Measurements from ENCODE around the gene E4F1. TPM values are rescaled to one million over a fixed set of nuclear protein-coding genes. Genes with fewer than 3 reads are reported as not detected.

The E4F1 gene
- total and polyA plus RNA-seq, 7 donors, result 11.1 to 22.9 (median 16.8) TPM

DNA sequence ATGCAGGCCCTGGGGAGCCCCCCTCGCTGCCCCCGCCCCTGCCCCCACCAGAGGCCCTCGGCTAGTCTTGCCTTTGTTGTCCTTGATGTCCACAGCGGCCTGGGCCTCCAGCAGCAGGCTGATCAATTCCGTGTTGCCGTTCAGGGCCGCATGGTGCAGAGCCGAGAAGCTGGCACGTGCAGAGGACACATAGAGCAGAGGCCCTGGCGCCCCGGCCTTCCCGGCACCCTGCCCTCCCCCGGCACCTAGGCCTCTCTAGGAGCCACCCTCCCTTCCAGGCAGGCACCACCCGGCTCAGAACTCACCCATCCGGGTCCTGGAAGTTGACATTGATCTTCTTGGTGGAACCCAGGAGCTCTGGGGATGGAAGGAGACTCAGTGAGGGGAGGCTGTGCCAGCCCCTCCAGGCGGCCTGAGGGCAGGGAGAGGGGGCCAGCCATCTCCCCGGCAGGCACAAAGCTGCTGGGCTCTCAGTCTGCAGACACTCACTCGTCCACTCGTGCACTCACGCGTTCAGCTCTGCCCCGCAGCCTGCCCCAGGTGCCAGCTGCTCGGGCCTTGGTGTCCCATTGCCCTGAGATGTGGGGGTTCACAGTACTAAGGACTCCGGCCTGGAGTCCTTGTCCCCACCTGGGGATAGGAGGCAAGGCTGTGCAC is 33.3 kb upstream of the E4F1 start:
- ATAC-seq, result no peak
- TF ChIP-seq, protein P1, sequence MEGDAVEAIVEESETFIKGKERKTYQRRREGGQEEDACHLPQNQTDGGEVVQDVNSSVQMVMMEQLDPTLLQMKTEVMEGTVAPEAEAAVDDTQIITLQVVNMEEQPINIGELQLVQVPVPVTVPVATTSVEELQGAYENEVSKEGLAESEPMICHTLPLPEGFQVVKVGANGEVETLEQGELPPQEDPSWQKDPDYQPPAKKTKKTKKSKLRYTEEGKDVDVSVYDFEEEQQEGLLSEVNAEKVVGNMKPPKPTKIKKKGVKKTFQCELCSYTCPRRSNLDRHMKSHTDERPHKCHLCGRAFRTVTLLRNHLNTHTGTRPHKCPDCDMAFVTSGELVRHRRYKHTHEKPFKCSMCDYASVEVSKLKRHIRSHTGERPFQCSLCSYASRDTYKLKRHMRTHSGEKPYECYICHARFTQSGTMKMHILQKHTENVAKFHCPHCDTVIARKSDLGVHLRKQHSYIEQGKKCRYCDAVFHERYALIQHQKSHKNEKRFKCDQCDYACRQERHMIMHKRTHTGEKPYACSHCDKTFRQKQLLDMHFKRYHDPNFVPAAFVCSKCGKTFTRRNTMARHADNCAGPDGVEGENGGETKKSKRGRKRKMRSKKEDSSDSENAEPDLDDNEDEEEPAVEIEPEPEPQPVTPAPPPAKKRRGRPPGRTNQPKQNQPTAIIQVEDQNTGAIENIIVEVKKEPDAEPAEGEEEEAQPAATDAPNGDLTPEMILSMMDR (IDR thresholded peaks at IDR 0.05), result no peak

GRCh38 chr16:2190659-2191445 is 32.5 kb upstream of the E4F1 start:
- H3K27me3 ChIP-seq (ENCODE audit: insufficient read depth in 3 of 3, low read length in 2 of 3), result peaks cover 0 to 22% (median 7%) of the 10 kb centered on the region in 3 donors
- H3K27ac ChIP-seq, result no peak overlapping the region
- no peaks in the 10 kb centered on the region for H3K9me3 ChIP-seq
- peaks cover 7% of the 10 kb centered on the region for H3K4me1 ChIP-seq
- intact Hi-C loops (cut with DNase I), result loop anchor here in 1 of 2 donors (5.0 kb wide), 1 partner anchor 311 kb away; no protein-coding TSS in a partner anchor
- TF ChIP-seq, protein P1 (IDR thresholded peaks at IDR 0.05), result no peak
- no peak overlapping the region for H3K4me3 ChIP-seq
- H3K36me3 ChIP-seq (ENCODE audit: insufficient read depth in 1 of 2, low read depth in 1 of 2), result no peaks in the 10 kb centered on the region
- ATAC-seq (no peak), DNase-seq (no peak)
- WGBS, 3 donors, result 71 to 74% (median 72%) methylated on average over 24 to 25 of the region's 25 CpGs

More for the DNA sequence above, 33.3 kb upstream of the E4F1 start:
- H3K4me3 ChIP-seq, result no peak overlapping the region
- intact Hi-C loops (cut with DNase I), result loop anchor here in 1 of 2 donors (5.0 kb wide), 1 partner anchor 312 kb away; no protein-coding TSS in a partner anchor
- WGBS, 3 donors, result 77 to 81% (median 79%) methylated on average over 24 of the region's 24 CpGs
- no peak overlapping the region for H3K27ac ChIP-seq
- H3K36me3 ChIP-seq (ENCODE audit: insufficient read depth in 1 of 2, low read depth in 1 of 2), result no peaks in the 10 kb centered on the region
- peaks cover under 1% of the 10 kb centered on the region for H3K4me1 ChIP-seq
- no peak for DNase-seq
- no peaks in the 10 kb centered on the region for H3K9me3 ChIP-seq
- H3K27me3 ChIP-seq (ENCODE audit: insufficient read depth in 3 of 3, low read length in 2 of 3), result peaks cover 0 to 14% (median 7%) of the 10 kb centered on the region in 3 donors

GRCh38 chr16:2191446-2191706 is 32.0 kb upstream of the E4F1 start:
- Histone ChIP-seq H3K9me3 (no peaks in the 10 kb centered on the region), H3K27me3 (ENCODE audit: insufficient read depth in 3 of 3, low read length in 2 of 3) (peaks cover 0 to 25% (median 7%) of the 10 kb centered on the region in 3 donors), H3K36me3 (ENCODE audit: insufficient read depth in 1 of 2, low read depth in 1 of 2) (no peaks in the 10 kb centered on the region), H3K4me1 (peaks cover 8% of the 10 kb centered on the region), H3K27ac (no peak overlapping the region), H3K4me3 (no peak overlapping the region)
- ATAC-seq (no peak), DNase-seq (no peak)
- WGBS, 3 donors, result 79 to 84% (median 81%) methylated on average over 11 of the region's 11 CpGs
- TF ChIP-seq, protein P1 (IDR thresholded peaks at IDR 0.05), result no peak
- intact Hi-C loops (cut with DNase I), result loop anchor here in 1 of 2 donors (5.0 kb wide), 1 partner anchor 311 kb away; no protein-coding TSS in a partner anchor

- Histone ChIP-seq H3K4me3 (no peak overlapping the region), H3K4me1 (peaks cover 8% of the 10 kb centered on the region), H3K36me3 (ENCODE audit: insufficient read depth in 1 of 2, low read depth in 1 of 2) (no peaks in the 10 kb centered on the region), H3K9me3 (no peaks in the 10 kb centered on the region), H3K27me3 (ENCODE audit: insufficient read depth in 3 of 3, low read length in 2 of 3) (peaks cover 0 to 42% (median 17%) of the 10 kb centered on the region in 3 donors), H3K27ac (no peak overlapping the region)
- DNase-seq (no peak), ATAC-seq (no peak)
- TF ChIP-seq, protein P1 (IDR thresholded peaks at IDR 0.05), result no peak
- intact Hi-C loops (cut with DNase I), result loop anchor here in 1 of 2 donors (5.0 kb wide), 1 partner anchor 308 kb away; no protein-coding TSS in a partner anchor
- 57 to 58% (median 58%) methylated on average over 15 to 16 of the region's 16 CpGs for WGBS, 3 donors
Measured at GRCh38 chr16:2194166-2194834, 29.1 kb upstream of the E4F1 start.

Data from psoas muscle (tissue), 8 donors.